Spinal cord (tissue), 10 donors: ENCODE data around the gene CAB39. TPM values are rescaled to one million over a fixed set of nuclear protein-coding genes. Genes with fewer than 3 reads are reported as not detected.

Source experiments
- DNase-seq, 6 donors: peaks; one replicate each; pipeline versions ENCODE4 v3.0.0 to v3.0.0-alpha.2; 2013 to 2015; ENCODE audit warnings: low spot score in 6 of 6, low read depth in 4 of 6
- H3K27ac ChIP-seq: one replicate; pipeline ENCODE4 v1.5.1; 2013; ENCODE audit warnings: low read depth, low read length, control low read depth
- H3K27me3 ChIP-seq: one replicate; pipeline ENCODE4 v1.6.1; 2013; ENCODE audit warnings: low read length; ENCODE audit not compliant: control insufficient read depth, insufficient read depth
- H3K36me3 ChIP-seq: one replicate; pipeline ENCODE4 v1.6.1; 2013; ENCODE audit warnings: low read length; ENCODE audit not compliant: control insufficient read depth, insufficient read depth
- H3K4me1 ChIP-seq: one replicate; pipeline ENCODE4 v1.6.1; 2013; ENCODE audit warnings: low read length; ENCODE audit not compliant: control insufficient read depth, insufficient read depth
- H3K4me3 ChIP-seq: one replicate; pipeline ENCODE4 v1.5.1; 2013; ENCODE audit warnings: low read depth, low read length, control low read depth
- H3K9me3 ChIP-seq: one replicate; pipeline ENCODE4 v1.6.1; 2013; ENCODE audit warnings: low read length; ENCODE audit not compliant: control insufficient read depth, insufficient read depth
- WGBS: methylation state at CpG from one replicate; pipeline ENCODE4 v1.1.5; 2013; ENCODE audit warnings: missing lambda C conversion rate; ENCODE audit not compliant: insufficient coverage; 5-methylcytosine and 5-hydroxymethylcytosine counted together
- polyA plus RNA-seq, 2 donors: library from polyadenylated mRNA; unstranded; fragments of 120-200 nt; gene quantifications; one replicate each; pipeline ENCODE4 v1.2.1, GENCODE V29; 2013; ENCODE audit not compliant: insufficient read length in 2 of 2
- total RNA-seq, 2 donors: library from RNA; depleted of rRNA in 1 of 2; stranded (reverse); fragments of 120-200 nt in 1 of 2; fragments of >200 nt in 1 of 2; gene quantifications; one replicate each; pipeline versions ENCODE4 v1.2.3 to v1.2.4, GENCODE V29; 2013 to 2014
- donor health status: healthy.

The CAB39 gene
- total and polyA plus RNA-seq, 4 donors: 65.4 to 119 (median 86.1) TPM

GRCh38 chr2:230754200-230754599 lies 41.6 kb downstream of the CAB39 start:
- no peaks in the 10 kb centered on the region for H3K27me3 ChIP-seq
- H3K4me3 ChIP-seq: no peak overlapping the region
- H3K4me1 ChIP-seq: no peaks in the 10 kb centered on the region
- H3K36me3 ChIP-seq: no peaks in the 10 kb centered on the region
- no peak overlapping the region for H3K27ac ChIP-seq
- WGBS: 91% methylated on average over 4 of the region's 4 CpGs
- no peaks in the 10 kb centered on the region for H3K9me3 ChIP-seq
- DNase-seq: no peak

GRCh38 chr2:230757476-230757875 lies 44.8 kb downstream of the CAB39 start:
- no peaks in the 10 kb centered on the region for H3K27me3 ChIP-seq
- H3K36me3 ChIP-seq: peaks cover 6% of the 10 kb centered on the region
- DNase-seq: no peak
- H3K9me3 ChIP-seq: no peaks in the 10 kb centered on the region
- no CpG with 5 or more reads among the region's 2 CpGs for WGBS
- no peaks in the 10 kb centered on the region for H3K4me1 ChIP-seq
- H3K4me3 ChIP-seq: no peak overlapping the region
- no peak overlapping the region for H3K27ac ChIP-seq

GRCh38 chr2:230758566-230759480 lies 46.2 kb downstream of the CAB39 start:
- DNase-seq: no peak
- Histone ChIP-seq H3K9me3 (no peaks in the 10 kb centered on the region), H3K36me3 (peaks cover 10% of the 10 kb centered on the region), H3K27ac (no peak overlapping the region), H3K4me3 (no peak overlapping the region), H3K27me3 (no peaks in the 10 kb centered on the region), H3K4me1 (no peaks in the 10 kb centered on the region)
- 73% methylated on average over 2 of the region's 6 CpGs for WGBS

- no peaks in the 10 kb centered on the region for H3K4me1 ChIP-seq
- no peak overlapping the region for H3K27ac ChIP-seq
- no peaks in the 10 kb centered on the region for H3K27me3 ChIP-seq
- no peak overlapping the region for H3K4me3 ChIP-seq
- WGBS: 92% methylated on average over 2 of the region's 11 CpGs
- H3K36me3 ChIP-seq: peaks cover 10% of the 10 kb centered on the region
- DNase-seq: no peak
- no peaks in the 10 kb centered on the region for H3K9me3 ChIP-seq
Observed at GRCh38 chr2:230759481-230760167, 47.0 kb downstream of the CAB39 start.

- Histone ChIP-seq H3K9me3 (no peaks in the 10 kb centered on the region), H3K27me3 (no peaks in the 10 kb centered on the region), H3K4me3 (no peak overlapping the region), H3K36me3 (peaks cover 13% of the 10 kb centered on the region), H3K27ac (no peak overlapping the region), H3K4me1 (no peaks in the 10 kb centered on the region)
- no peak for DNase-seq
- WGBS: 97% methylated on average over 5 of the region's 8 CpGs
Observed at GRCh38 chr2:230761704-230762103, 49.1 kb downstream of the CAB39 start.

GRCh38 chr2:230762317-230762896 lies 49.8 kb downstream of the CAB39 start:
- no peaks in the 10 kb centered on the region for H3K4me1 ChIP-seq
- H3K27me3 ChIP-seq: no peaks in the 10 kb centered on the region
- no peak overlapping the region for H3K4me3 ChIP-seq
- no peak for DNase-seq
- WGBS: 100% methylated on average over 2 of the region's 4 CpGs
- no peak overlapping the region for H3K27ac ChIP-seq
- H3K36me3 ChIP-seq: peaks cover 13% of the 10 kb centered on the region
- H3K9me3 ChIP-seq: no peaks in the 10 kb centered on the region

- Histone ChIP-seq H3K27me3 (no peaks in the 10 kb centered on the region), H3K9me3 (no peaks in the 10 kb centered on the region), H3K4me3 (no peak overlapping the region), H3K4me1 (no peaks in the 10 kb centered on the region), H3K36me3 (peaks cover 13% of the 10 kb centered on the region), H3K27ac (no peak overlapping the region)
- no CpG with 5 or more reads among the region's 1 CpG for WGBS
- no peak for DNase-seq
Observed at GRCh38 chr2:230764346-230764745, 51.7 kb downstream of the CAB39 start.

- DNase-seq: no peak
- H3K4me3 ChIP-seq: no peak overlapping the region
- no peaks in the 10 kb centered on the region for H3K27me3 ChIP-seq
- no peaks in the 10 kb centered on the region for H3K9me3 ChIP-seq
- H3K36me3 ChIP-seq: peaks cover 13% of the 10 kb centered on the region
- H3K27ac ChIP-seq: no peak overlapping the region
- H3K4me1 ChIP-seq: no peaks in the 10 kb centered on the region
- 100% methylated on average over 1 of the region's 4 CpGs for whole genome bisulfite sequencing
Observed at GRCh38 chr2:230765611-230766300, 53.1 kb downstream of the CAB39 start.

GRCh38 chr2:230767862-230768388 lies 55.3 kb downstream of the CAB39 start:
- no peaks in the 10 kb centered on the region for H3K9me3 ChIP-seq
- WGBS: no CpG with 5 or more reads among the region's 2 CpGs
- H3K4me1 ChIP-seq: no peaks in the 10 kb centered on the region
- no peaks in the 10 kb centered on the region for H3K27me3 ChIP-seq
- no peak for DNase-seq
- no peak overlapping the region for H3K4me3 ChIP-seq
- peaks cover 7% of the 10 kb centered on the region for H3K36me3 ChIP-seq
- no peak overlapping the region for H3K27ac ChIP-seq
